ENCODE results near the gene COQ2. TPM values are rescaled to one million over a fixed set of nuclear protein-coding genes. Genes with fewer than 3 reads are reported as not detected.

COQ2 gene
- total RNA-seq, 1 experiment from 2014 or later = 19.8 TPM

DNA sequence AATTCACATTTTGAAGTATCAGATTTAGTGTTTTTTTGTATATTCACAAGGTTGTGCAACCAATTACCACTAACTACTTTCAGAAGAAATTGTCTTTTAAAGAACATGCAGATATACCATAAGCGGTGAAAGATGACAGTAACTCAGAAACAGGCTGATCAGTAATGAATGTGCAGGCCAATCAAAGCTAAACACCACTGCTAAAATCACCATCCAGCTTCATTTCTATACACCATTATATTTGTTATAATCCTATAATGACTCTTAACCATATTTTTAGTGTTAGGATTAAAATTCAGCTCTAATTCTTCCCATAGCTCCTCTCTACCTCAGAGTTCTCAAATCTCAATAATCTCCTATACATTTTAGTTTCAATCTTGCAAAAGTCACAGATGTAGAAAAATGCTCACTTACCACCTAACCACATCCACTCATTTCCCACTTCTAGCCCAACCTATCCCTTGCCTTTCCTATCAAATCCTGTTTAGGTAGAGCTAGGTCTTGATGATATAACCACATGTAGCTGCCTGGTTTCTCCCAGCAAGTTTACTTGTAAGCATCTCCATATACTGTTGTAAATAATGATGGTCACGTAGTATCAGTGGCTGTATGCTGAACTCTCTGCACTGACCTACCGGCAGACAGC, 16.6 kb downstream of the COQ2 start:
- Histone ChIP-seq H3K23ac (ENCODE audit: insufficient read length, low read depth, low read length) (no peak overlapping the region), H3K56ac (ENCODE audit: insufficient read length, low read depth, low read length) (no peak overlapping the region), H3K18ac (ENCODE audit: insufficient read length, low read depth, low read length) (no peak overlapping the region), H3K4ac (ENCODE audit: low read depth, low read length) (no peak overlapping the region), H3T11ph (ENCODE audit: low read length) (no peak overlapping the region), H2BK12ac (ENCODE audit: insufficient read length, low read depth, low read length) (no peak overlapping the region), H2AFZ (ENCODE audit: low read length) (no peak overlapping the region), H3K79me1 (ENCODE audit: insufficient read depth, low read depth, low read length, poor library complexity, severe bottlenecking) (no peaks in the 10 kb centered on the region), H4K5ac (ENCODE audit: insufficient read length, low read depth, low read length) (no peak overlapping the region), H3K4me2 (ENCODE audit: insufficient read depth, insufficient read length, low read length) (no peak overlapping the region), H3K4me1 (ENCODE audit: insufficient read depth, low read length) (no peaks in the 10 kb centered on the region), H2BK120ac (ENCODE audit: low read depth, low read length, poor library complexity, severe bottlenecking) (no peak overlapping the region), H4K20me1 (ENCODE audit: control insufficient read depth, insufficient read depth, insufficient read length) (no peaks in the 10 kb centered on the region), H2BK15ac (ENCODE audit: low read depth, low read length) (no peak overlapping the region), H3K27ac (ENCODE audit: insufficient read length, low read depth, low read length) (no peak overlapping the region), H3K9ac (ENCODE audit: extremely low read depth, insufficient read length, low read length) (no peak overlapping the region), H2AK5ac (ENCODE audit: insufficient read length, low read length) (no peak overlapping the region), H3K27me3 (ENCODE audit: insufficient read depth, low read length) (no peaks in the 10 kb centered on the region), H3K9me3 (ENCODE audit: control insufficient read depth, low read depth, low read length) (no peaks in the 10 kb centered on the region), H3K79me2 (ENCODE audit: insufficient read depth, low read length) (no peaks in the 10 kb centered on the region), H2BK20ac (ENCODE audit: low read depth, low read length, poor library complexity, severe bottlenecking) (no peak overlapping the region), H3K23me2 (ENCODE audit: insufficient read length, low read depth, low read length, poor library complexity, severe bottlenecking) (no peaks in the 10 kb centered on the region), H4K8ac (replicated peaks; ENCODE audit: insufficient read length, low read depth, low read length) (no peak overlapping the region), H3K14ac (ENCODE audit: insufficient read depth, low read length) (no peak overlapping the region), H2BK5ac (ENCODE audit: insufficient read length, low read length) (no peak overlapping the region), H4K91ac (ENCODE audit: insufficient read length, low read depth, low read length) (no peak overlapping the region)
- Mint-ChIP-seq H3K27me3 (ENCODE audit: low read depth) (no peaks in the 10 kb centered on the region), H3K4me1 (no peaks in the 10 kb centered on the region), H3K36me3 (ENCODE audit: insufficient read depth in 1 of 3, low read depth in 3 of 3) (peaks cover 0 to 29% (median 16%) of the 10 kb centered on the region in 3 experiments; a peak in 5 of 7 replicates), H3K4me3 (no peak overlapping the region), H3K9me3 (no peaks in the 10 kb centered on the region), H3K27ac (no peak overlapping the region)
- no CpG with 5 or more reads among the region's 3 CpGs for WGBS (ENCODE audit: extremely low coverage, insufficient read length, low lambda C conversion rate)
- TF ChIP-seq CTCF (conservative IDR thresholded peaks at IDR 0.05) = no peak
- no peak for DNase-seq

Measured in H9 (cell line).